Measurements from ENCODE around the gene TMEM42. TPM values are rescaled to one million over a fixed set of nuclear protein-coding genes. Genes with fewer than 3 reads are reported as not detected.
A peak's percentile ranks its signal among the peaks of the same experiment; 100 is the strongest.

The TMEM42 gene
- total and polyA plus RNA-seq, 9 of the 15 experiments (the other 6 are each of a cell fraction or from before 2014, with no cell fraction given) = 0.53 to 1.6 (median 0.98) TPM

- H3K79me2 ChIP-seq (ENCODE audit: control insufficient read depth, insufficient read depth, low read length) = no peaks in the 10 kb centered on the region
- peak overlapping the region in 1 of 2 experiments; percentile 22; a peak in 1 of 4 replicates for H3K9ac ChIP-seq (ENCODE audit: insufficient read depth in 1 of 2, low read depth in 2 of 2, low read length in 2 of 2)
- H4K20me1 ChIP-seq (replicated peaks; ENCODE audit: control insufficient read depth, insufficient read depth, low read length) = peaks cover 5% of the 10 kb centered on the region; the same call in 1 of the 2 replicates
- intact Hi-C loops (cut with micrococcal nuclease) = no loop called here
- no peaks in the 10 kb centered on the region for H3K9me1 ChIP-seq (ENCODE audit: control insufficient read depth, insufficient read depth, low read length)
- no peaks in the 10 kb centered on the region for H3K36me3 ChIP-seq (ENCODE audit: control insufficient read depth, insufficient read depth, low read length)
- H3K9me3 ChIP-seq (replicated peaks; ENCODE audit: control insufficient read depth, insufficient read depth, low read depth, low read length) = no peaks in the 10 kb centered on the region
- in situ Hi-C loops (cut with MboI) = no loop called here
- 0% methylated on average over 3 of the region's 3 CpGs for WGBS (ENCODE audit: insufficient coverage, low coverage, missing lambda C conversion rate)
- no peaks in the 10 kb centered on the region for H3K4me1 ChIP-seq (replicated peaks in 1 of 2; ENCODE audit: control insufficient read depth in 2 of 2, insufficient read depth in 2 of 2, low read length in 2 of 2)
- no TSS peak for BruUV-seq (replicated peaks)
- H3K27ac ChIP-seq (ENCODE audit: extremely low read depth, low read depth, low read length) = no peak overlapping the region
- H3K4me3 ChIP-seq = no peak overlapping the region
- no peak overlapping the region for H3K4me2 ChIP-seq (ENCODE audit: insufficient read depth, low read length)
- no peak for TF ChIP-seq SNIP1 (IDR thresholded peaks at IDR 0.05; ENCODE audit: low read depth)
- no peak for TF ChIP-seq ZNF354B (CRISPR knock-in tag; IDR thresholded peaks at IDR 0.05)
- TF ChIP-seq SNRNP70 (optimal IDR thresholded peaks at IDR 0.05; ENCODE audit: low read depth, low read length) = no peak
- no peak for TF ChIP-seq SMARCE1 (IDR thresholded peaks at IDR 0.05)
- TF ChIP-seq HDAC8 (tag; IDR thresholded peaks at IDR 0.05) = no peak
- TF ChIP-seq MYNN (IDR thresholded peaks at IDR 0.05) = no peak
- TF ChIP-seq MYNN (CRISPR knock-in tag; IDR thresholded peaks at IDR 0.05) = no peak
- no peak for TF ChIP-seq HDAC1 (IDR thresholded peaks at IDR 0.05)
- TF ChIP-seq FUS (optimal IDR thresholded peaks at IDR 0.05; ENCODE audit: low read depth, low read length) = no peak
- H3K27me3 ChIP-seq (ENCODE audit: control insufficient read depth in 2 of 2, insufficient read depth in 2 of 2, low read length in 2 of 2) = peaks cover 32 to 58% of the 10 kb centered on the region in 2 experiments
- FAIRE-seq (no peak), DNase-seq (ENCODE audit: extremely low read depth in 1 of 4, low spot score in 3 of 4) (no peak), ATAC-seq (no peak; the same call in 2 of the 3 replicates)
- no peak overlapping the region for H2AFZ ChIP-seq (ENCODE audit: low read depth, low read length)
- ChIA-PET POLR2A (interaction anchor here (0.7 to 1.0 kb wide), 3 partner anchors 10 to 26 kb away, joined by 4 to 5 read pairs (median 4); no protein-coding TSS in a partner anchor), CTCF (ENCODE audit: low intra/inter-chr PET ratio) (no interaction called here)
These were observed 24.8 kb downstream of the TMEM42 start for GRCh38 chr3:44886561-44886960.
